HG03558 (cell line): ENCODE measurements around the gene TAS2R42.

Source experiments
- ATAC-seq: cut with Tn5 transposase; IDR thresholded peaks from one replicate; pipeline ENCODE4 v1.9.1; 2021; ENCODE audit warnings: moderate number of reproducible peaks; ENCODE audit not compliant: unreplicated experiment; ENCODE audit errors: extremely low read depth

TAS2R42 gene

GRCh38 chr12:11147420-11147819 lies 39.3 kb downstream of the TAS2R42 start:
- no peak for ATAC-seq

GRCh38 chr12:11144297-11144696 lies 42.4 kb downstream of the TAS2R42 start:
- no peak for ATAC-seq

GRCh38 chr12:11143352-11143751 lies 43.4 kb downstream of the TAS2R42 start:
- no peak for ATAC-seq

GRCh38 chr12:11136075-11136474 lies 50.7 kb downstream of the TAS2R42 start:
- ATAC-seq: no peak
